Measurements from ENCODE around the gene TRAF1.
A peak's percentile ranks its signal among the peaks of the same experiment; 100 is the strongest.

TRAF1 gene

DNA sequence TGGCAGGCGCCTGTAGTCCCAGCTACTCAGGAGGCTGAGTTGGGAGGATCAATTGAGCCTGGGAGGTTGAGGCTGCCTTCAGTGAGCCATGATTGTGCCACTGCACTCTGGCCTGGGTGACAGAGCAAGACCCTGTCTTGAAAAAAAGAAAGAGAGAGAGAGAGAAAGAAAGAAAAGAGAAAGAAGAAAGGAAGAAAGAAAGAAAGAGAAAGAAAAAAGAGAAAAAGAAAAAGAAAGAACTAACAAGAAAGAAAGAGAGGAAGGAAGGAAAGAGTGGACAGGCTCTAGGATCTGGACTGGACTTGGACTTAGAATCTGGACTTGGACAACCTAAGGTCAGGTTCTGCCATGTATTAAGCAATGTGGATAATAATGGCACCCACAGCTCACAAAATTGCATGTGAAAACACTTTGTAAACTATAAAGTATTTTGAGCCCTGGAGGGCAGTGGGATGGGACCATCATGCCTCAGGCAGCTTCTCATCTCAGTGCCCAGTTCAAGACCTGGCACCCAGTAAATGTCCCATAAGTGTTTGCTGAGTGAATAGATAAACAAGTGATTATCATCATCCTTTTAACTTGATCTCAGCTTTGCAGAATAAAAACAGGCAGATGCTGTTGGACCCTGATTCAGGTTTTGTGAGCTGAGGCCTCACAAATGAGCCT, 36.9 kb downstream of the TRAF1 start:
- DNase-seq (ENCODE audit: low spot score): no peak

DNA sequence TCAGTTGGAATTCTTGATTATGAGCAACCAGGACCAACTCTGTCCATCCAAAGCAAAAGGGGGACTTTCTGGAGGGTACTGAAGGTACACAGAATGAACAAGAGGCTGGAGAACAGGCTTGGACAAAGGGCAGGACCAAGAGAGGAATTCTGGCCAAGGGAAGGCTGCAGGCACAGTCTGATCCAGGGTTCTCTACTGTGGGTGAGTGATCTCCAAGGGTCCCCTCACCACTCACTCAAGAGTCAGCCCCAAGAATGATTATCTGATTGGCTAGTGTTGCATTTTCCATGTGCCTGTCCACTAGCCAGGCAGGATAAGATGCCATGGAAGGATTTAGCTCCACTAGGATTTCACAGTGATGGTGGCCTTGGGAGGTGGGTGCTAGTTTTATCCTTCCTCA, 38.0 kb downstream of the TRAF1 start:
- DNase-seq (ENCODE audit: low spot score): no peak

DNA sequence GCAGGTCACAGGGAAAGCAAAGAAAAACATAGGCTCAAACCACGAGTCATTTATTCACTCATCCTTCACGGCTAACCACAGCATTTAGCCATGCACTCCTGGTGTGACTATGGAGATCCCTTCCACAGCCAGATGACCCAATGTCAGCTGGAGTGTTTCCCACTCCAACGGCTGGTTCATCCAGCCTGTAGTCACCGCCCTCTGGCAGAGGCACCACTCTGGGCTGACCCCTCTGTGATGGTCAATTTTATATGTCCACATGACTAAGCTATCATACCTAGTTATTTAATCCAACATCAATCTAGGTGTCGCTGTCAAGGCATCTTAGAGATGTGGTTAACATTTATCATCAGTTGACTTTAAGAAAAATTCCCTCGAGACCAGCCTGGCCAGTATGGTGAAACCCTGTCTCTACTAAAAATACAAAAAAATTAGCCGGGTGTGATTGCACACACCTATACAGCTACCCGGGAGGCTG, 40.1 kb downstream of the TRAF1 start:
- DNase-seq (ENCODE audit: low spot score): no peak

DNA sequence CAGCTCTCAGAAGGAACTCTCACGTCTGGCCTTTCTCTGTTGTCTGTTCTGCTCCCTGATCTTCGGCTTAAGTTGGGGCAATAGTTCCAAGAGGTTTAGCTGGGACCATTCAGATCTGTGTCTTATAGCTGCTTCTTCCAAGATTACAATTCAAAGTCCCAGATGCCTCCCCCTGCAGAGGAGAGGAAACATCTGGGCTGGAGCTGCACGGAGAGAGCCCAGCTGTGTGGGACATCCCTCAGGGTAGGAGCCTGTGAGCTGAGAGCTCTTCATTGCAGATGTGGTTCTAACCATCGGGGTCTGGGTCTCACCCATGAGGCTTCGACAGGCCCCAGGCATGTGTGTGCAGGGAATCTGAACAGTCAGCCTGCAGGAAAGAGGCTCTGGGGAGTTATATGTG, 40.6 kb downstream of the TRAF1 start:
- DNase-seq (ENCODE audit: low spot score): no peak

DNA sequence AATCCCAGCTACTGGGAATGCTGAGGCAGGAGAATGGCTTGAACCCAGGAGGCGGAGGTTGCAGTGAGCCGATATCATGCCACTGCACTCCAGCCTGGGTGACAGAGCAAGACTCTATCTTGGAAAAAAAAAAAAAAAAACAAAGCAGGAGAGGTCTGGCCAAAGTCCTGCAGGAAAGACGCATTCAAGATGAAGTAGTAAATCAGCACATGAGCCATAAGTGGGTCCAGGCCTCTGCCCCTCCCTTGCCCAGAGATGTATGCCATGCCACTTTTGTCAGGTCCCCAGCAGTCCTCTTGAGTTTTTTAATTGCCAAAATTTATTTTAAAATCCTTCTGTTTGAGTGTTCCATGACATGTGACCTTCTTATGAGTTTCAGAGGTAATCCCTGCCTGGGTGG, 41.1 kb downstream of the TRAF1 start:
- no peak for DNase-seq (ENCODE audit: low spot score)

DNA sequence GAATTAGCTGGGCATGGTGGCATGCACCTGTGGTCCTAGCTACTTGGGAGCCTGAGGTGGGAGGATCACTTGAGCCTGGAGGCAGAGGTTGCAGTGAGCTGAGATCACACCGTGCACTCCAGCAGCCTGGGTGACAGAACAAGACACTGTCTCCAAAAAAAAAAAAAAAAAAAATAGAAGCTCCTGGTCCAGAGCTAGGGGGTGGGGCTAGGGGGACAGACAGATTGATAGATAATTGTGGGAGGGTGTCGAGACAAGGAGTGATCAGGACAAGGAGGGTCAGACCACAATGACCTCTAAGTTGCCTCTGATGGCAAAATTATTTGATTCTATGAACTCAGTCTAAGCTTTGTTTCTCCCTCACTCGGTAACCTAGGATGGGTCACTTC, 43.0 kb downstream of the TRAF1 start:
- no peak for DNase-seq (ENCODE audit: low spot score)

DNA sequence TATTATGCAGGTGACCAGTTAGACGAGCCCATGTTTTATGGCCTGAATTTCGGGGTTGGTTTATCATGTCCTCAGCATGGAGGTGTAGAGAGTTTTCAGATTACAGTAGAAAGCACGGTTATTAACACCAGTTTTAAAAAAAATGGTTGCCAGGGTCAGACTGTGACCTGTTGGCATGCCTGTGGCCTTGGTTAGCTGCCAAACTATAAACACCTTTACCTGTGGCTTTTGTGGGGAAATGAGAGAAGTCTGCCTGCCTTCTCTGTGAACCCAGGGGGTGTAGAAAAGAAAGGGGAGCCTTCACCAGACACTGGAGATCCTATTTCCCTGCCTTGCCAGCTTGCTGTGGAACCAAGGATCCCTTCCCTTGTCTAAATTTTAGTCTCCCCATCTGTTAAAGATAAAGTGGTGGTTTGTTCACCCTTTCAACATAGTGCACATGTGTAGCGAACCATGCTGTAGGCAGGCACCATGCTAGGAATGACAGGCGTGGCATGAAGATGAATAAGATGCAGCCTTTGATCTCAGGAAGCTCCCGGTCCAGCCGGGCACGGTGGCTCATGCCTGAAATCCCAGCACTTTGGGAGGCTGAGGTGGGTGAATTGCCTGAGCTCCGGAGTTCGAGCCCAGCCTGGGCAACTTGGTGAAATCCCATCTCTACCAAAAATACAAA, 43.5 kb downstream of the TRAF1 start:
- no peak for DNase-seq (ENCODE audit: low spot score)

DNA sequence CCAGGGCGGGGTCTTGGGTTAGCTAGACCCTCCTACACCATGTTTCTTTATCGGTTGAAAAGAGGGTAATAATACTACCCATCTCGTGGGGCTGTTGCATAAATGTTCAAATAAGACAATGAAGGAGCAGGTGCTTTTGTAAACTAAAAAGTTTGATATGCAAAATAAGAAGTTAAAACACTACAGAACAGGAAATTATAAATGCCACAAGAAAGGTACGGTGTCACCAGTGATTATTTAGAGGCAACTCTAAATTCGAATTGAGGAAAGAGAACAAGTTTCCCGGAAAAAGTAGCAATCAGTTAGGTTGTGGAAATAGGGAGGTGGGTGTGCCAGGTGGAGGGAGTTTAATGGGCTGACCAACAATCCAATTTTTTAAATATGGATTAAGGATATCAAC, 47.1 kb downstream of the TRAF1 start:
- DNase-seq (ENCODE audit: low spot score): no peak

DNA sequence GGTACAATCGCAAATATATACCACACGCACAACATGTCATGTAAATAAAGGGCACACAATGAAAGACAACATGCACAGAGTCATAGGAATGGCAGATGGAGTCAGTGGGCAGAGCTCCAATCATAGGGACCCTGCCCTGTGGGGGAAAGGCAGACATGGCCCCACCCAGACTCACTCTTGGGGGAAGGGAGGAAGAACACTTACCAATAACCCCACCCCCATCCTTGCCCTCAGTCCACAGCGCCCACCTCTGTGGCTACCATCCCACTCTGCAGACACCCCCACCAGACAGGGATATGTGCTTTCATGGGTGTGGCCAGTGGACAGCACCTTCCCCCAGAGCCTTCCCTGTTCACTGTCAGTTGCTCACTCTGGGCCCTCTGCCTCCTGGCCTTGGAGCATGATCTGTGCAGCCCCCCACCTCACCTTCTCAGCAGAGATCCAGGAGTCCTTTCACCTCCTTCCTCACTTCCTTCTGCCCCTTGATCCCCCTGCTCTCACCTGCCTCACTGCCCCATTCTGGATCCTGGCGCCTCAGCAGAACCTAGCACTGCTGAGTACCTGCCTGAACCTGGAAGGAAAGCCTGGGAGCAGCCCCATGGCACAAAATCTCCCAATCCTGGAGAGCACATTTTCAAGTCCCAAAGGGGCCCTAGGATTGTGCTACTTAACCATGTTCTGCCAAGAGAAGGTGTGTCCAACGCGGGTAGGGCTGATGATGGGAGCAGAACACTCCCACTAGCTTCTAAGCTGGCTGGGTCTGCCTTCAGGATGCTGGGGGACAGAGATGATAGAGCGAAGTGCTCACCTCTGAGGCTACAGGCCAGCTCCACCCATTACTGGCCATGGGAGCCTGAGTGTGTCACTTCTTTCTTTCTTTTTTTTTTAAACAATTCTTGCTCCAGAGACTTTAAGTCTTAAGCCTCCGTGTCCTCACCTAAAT, 48.1 kb downstream of the TRAF1 start:
- no peak for DNase-seq (ENCODE audit: low spot score)

DNA sequence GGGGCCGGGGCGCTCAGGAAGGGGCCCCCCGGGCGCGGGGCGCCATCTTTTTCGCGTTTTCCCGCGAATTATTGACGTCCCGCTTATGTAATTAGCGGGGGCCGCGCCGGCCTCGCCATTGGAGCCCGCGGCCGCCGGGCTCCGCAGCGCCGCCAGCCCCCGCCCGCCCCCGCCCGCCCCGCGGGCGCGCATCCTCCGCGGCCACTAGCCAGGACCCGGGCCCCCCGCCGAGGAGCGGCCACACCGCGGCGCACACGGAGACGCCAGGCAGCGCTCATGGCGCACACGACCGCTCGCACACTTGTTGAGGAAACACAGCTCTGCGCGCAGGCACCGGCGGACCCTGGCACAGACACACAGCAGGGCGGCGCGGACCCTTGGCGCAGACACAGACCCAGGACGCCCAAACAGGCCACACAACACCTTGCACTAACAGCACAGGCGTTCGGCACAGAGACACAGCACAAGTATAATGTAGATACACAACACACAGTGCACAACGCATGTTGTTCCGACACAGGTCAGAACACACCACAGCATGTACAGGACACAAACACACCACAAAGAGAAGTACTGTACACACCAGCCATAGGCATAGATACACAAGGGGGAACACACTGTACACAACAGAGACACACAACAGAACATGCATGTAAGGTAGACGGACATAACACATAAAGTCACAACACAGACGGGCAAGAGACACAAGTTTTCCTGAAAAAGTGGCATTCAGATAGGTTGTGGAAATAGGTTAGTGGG, 49.1 kb downstream of the TRAF1 start:
- DNase-seq (ENCODE audit: low spot score): peak; percentile 76

DNA sequence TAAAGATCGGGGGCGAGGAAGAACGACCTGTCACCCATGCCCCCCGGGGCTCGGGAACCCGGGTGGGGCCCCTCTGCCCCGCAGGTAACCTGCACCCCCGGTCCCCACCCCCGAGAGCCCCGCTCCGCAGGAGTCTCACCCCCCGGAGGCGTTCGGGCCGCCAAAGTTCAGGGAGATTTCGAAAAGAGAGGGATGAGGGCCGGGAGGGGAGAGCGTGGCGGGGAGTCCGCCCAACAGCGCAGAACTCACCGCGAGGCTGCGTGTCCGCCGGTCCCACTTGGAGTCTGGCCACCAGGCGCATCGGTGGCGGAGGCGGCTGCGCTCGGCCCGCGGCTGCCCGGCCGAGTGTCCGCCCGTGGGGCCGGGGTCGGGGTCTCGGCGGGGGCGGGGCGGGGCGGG, 49.8 kb downstream of the TRAF1 start, which contains the start of gene PHF19:
Gene PHF19, minus strand, starts transcription at position 347 of the 399 bp plus-strand sequence. CDS start 2,447 bp downstream, outside the sequence.
- peak; percentile 57 for DNase-seq (ENCODE audit: low spot score)

DNA sequence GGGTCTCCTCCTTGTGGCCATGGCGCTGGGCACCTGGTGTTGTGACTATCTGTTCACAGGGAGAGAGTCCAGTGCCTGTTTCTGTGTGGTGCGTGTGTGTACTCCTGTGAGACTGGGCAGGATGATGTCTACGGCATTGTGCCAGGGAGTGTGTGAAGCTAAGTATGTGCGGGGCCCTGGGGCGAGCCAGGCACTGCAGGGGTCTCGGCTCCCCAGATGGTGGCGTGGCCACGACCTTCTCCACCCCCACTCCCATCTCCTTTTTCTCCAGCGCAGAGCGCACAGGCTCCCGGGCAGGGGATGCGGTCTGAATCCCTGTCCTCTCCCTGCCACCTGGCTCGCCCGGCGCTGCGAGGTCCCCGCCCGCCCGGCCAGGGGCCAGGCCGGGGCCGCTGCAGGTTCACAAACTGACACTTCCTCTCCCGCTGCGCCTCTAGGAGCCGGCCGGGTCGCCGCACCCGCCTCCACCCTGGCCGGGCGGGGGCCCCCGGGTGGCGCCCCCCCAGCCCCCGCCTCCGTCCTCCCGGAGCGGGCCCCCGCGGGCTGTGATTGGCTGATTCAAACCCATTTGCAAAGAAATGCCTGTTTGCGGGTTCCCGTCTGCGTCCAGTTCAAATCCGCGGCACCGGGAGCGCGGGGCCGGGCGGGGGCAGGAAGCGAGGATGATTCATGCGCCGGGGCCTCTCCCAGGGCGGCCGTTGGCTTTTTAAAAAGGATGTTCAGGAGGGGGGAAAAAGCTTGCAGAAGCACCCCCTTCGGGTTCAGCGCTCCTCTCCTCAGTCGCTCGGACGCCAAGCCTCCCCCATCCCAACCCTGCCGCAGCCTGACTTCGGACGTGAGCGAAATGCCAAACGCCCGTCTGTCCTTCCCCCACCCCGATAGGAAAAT, 50.4 kb downstream of the TRAF1 start:
- peak; percentile 84 for DNase-seq (ENCODE audit: low spot score)

DNA sequence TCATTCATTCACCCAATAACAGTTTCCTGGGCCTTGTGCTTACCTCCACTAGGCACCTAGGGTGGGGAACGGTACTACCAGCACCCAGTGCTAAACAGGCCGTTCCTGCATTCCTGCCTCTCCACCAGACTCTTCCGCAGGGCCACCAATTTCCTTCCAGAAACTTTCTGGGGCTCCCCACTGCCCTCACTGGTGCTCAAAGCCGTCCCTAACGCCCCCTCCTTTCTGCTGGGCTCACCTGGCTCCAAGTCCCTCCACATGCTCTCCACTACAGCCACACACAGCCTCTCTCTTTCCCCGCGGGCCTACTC, 51.0 kb downstream of the TRAF1 start:
- no peak for DNase-seq (ENCODE audit: low spot score)

DNA sequence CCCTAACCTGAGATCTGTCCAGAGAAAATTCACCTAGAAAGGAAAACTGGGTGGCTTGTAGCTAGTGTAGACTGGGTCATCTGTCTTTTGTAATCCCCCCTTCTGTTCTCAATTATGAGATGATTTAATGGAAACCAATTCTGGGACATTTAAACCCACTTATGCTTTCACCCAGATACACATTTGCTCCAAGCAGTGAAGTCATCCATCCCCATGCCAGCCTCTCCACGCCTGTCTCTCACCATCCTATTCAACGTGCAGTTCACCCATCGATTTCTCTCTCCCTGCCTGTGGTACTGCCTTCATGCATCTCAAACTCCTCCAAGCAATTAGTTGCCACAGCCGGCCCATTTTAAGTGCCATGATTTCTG, 51.4 kb downstream of the TRAF1 start:
- DNase-seq (ENCODE audit: low spot score): no peak

DNA sequence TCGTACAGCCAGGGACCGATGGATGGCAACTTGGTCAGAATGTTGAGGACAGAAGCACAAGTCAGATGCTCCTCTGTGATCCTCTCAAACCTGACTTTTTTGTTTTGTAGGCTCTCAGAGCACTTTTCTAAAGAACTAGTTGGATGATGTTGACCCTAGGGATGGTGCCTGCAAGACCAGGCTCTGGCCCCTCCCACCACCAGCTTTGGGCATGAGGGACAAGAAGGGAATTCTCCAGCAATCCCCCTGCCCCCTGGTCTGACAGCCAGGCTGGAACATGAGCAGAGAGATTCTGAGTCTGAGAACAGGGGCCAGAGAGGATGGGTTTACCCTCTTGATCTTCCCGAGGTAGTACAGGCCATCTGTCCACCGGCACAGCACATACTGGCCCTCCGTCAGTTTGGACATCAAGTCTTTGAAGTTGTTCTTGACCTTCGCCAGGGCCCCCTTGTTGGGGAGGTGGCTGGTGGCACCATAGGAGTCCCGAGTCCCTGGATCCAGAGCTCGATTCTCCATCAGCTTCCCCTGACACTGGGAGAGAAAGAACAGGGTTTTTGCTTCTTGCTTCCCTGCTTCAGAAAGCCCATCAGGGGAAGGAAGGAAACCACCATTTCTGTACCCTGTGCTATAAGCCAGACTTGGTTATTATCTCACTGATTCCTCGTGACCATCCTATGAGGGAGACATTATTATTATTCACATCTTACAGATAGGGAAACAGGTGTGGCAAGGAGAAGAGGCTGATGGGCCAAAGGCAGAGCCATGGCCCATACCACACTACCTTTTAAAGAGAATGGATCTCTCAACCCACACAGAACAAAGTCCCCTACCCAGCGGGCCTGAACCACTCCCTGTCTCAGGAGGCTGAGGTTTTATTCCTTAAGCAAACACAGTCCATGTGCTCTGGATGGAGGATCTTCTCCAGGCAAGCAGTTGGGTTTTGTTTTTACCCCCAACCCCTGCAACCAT, 52.1 kb downstream of the TRAF1 start:
- no peak for DNase-seq (ENCODE audit: low spot score)

DNA sequence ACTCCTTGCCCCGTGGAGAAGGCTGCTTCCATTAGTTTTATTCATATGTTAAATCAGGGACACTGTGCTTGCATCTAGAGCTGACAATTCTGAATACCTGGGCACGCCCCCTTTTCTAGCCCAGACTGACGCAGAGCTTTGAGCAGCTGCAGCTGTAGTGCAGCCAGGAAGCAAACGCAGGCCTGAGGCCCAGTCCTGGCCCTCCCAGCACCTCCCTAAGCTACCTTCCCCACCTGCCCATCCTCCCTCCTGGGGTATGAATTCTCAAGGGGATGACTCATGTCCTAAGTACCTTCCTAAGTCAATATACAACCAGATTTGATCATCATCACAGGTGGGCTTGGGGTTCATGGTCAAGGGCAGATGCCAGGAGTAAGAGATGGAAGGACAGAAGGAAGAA, 53.1 kb downstream of the TRAF1 start:
- DNase-seq (ENCODE audit: low spot score): no peak

DNA sequence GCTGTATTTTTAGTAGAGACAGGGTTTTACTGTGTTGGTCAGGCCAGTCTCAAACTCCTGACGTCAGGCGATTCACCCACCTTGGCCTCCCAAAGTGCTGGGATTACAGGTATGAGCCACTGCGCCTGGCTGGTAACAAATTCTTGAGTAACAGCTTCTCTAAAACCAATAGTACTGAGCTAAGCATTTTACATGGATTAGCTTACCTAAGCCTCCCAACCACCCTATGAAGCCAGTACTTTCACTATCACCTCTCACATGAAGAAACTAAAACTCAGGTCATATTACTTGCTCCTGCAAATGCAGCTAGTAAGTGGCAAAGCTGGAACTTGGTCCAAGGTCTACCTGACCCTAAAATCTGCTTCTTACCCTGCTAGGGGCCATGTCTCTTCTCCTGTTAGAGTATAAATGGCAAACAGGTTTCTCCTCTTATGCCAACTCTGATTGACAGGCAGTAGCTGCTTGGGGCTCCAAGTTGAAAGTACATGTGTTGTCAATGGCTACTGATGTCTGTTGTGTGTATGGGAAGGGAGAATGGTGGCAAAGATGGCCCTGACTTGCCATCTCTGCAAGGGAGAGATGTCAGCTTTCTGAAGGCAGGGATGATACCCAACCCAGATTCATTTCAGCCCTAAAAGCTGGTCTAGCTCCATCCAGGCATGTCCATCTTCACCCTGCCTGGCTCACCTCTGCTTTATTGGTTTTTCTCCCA, 53.6 kb downstream of the TRAF1 start:
- DNase-seq (ENCODE audit: low spot score): no peak

DNA sequence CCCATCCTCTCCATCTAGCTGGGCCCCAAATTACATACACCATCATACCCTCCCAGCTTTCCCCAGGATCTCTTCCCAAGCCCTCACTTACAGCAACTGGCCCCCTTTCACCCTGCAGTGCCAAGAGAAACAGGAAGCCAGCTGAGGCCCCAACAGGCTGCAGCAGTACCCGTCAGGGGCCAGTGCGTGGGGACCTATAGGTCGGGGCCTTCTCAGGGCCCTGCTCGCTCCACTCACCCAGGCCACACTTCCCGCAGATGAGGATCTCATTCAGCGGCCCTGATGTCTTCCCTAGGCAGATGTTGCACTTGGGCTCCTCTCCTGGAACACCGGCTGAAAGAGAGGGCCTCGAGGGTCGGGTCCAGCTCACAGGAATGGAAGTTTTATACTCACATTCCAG, 56.4 kb downstream of the TRAF1 start:
- no peak for DNase-seq (ENCODE audit: low spot score)

DNA sequence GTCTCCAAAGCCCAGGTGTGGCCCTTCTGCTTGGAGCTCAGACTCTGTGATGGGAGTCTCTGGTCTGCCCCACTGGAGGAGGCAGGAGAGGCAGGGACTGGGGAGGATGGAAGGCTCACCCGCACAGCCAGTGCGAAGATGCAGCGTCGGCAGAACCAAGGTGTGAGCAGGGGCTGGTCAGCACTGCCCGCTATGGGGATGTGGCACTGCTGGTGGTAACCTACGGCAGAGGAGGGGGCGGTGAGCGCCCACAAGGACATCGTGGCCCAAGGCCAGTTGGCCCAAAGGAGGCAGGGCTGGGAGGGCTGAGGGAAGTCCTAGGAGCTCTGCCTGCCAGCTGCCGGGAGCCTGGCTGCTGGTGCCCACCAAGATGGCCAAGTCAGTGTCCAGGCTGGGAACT, 56.9 kb downstream of the TRAF1 start:
- no peak for DNase-seq (ENCODE audit: low spot score)
